IMR-90 (cell line): ENCODE data around the gene ULBP2. TPM values are rescaled to one million over a fixed set of nuclear protein-coding genes. Genes with fewer than 3 reads are reported as not detected.
"Not testable (repeated sequence)": the region's sequence is repeated elsewhere in the genome, so short reads cannot be mapped to it uniquely, and the experiment has no call there.

Source experiments
- ATAC-seq: fragments of 200-7000 bp; cut with Tn5 transposase; 2 replicates; pipeline ENCODE4 v1.9.1; 2020; ENCODE audit warnings: low read depth, mild to moderate bottlenecking, moderate library complexity
- BruUV-seq: library from RNA; stranded (reverse); fragments of 400-500 nt; replicated peaks from 2 replicates; lab custom pipeline; 2021; lab: Mats Ljungman, UMichigan
- CTCF ChIA-PET: fragments of 300-600 bp; formaldehyde crosslinking; extraction: SDS; loops from one replicate; lab custom pipeline; 2021; ENCODE audit warnings: antibody characterized with exemption; lab: Yijun Ruan, JAX
- POLR2A ChIA-PET: fragments of 300-600 bp; sonication (Branson Sonifier 250); formaldehyde crosslinking; loops from one replicate; lab custom pipeline; 2022; ENCODE audit warnings: antibody characterized with exemption; ENCODE audit not compliant: unreplicated experiment; lab: Charles Lee
- DNase-seq: peaks from one replicate; pipeline ENCODE4 v3.0.0; 2013
- H2AFZ ChIP-seq: replicated peaks from 2 replicates; pipeline ENCODE3; 2013; ENCODE audit warnings: low read length, mild to moderate bottlenecking; ENCODE audit not compliant: poor library complexity
- H2AK5ac ChIP-seq: 2 replicates; pipeline ENCODE4 v1.6.1; 2013; ENCODE audit warnings: low read depth, low read length, inconsistent platforms
- H2AK9ac ChIP-seq: replicated peaks from 2 replicates; pipeline ENCODE3; 2013; ENCODE audit warnings: mild to moderate bottlenecking, low read depth, low read length, moderate library complexity; ENCODE audit not compliant: poor library complexity
- H2BK120ac ChIP-seq: 2 replicates; pipeline ENCODE4 v1.6.1; 2013; ENCODE audit warnings: low read depth, low read length, inconsistent platforms
- H2BK15ac ChIP-seq: 3 replicates; pipeline ENCODE4 v1.6.1; 2013; ENCODE audit warnings: low read depth, low read length, inconsistent platforms
- H2BK20ac ChIP-seq: 2 replicates; pipeline ENCODE4 v1.6.1; 2013; ENCODE audit warnings: low read depth, mild to moderate bottlenecking, inconsistent platforms, low read length, moderate library complexity
- H2BK5ac ChIP-seq: 2 replicates; pipeline ENCODE4 v1.6.1; 2013; ENCODE audit warnings: mild to moderate bottlenecking, low read depth, low read length, inconsistent platforms; ENCODE audit not compliant: poor library complexity, severe bottlenecking
- H3K14ac ChIP-seq: replicated peaks from 2 replicates; pipeline ENCODE4 v1.6.1; 2013; ENCODE audit warnings: low read depth, low read length, inconsistent platforms
- H3K18ac ChIP-seq: 2 replicates; pipeline ENCODE4 v1.6.1; 2013; ENCODE audit warnings: low read depth, low read length, control low read depth
- H3K23ac ChIP-seq: 2 replicates; pipeline ENCODE4 v1.6.1; 2013; ENCODE audit warnings: low read depth, low read length, inconsistent platforms
- H3K27ac ChIP-seq: 2 replicates; pipeline ENCODE4 v1.5.1; 2013; ENCODE audit warnings: mild to moderate bottlenecking, control low read depth, low read length; ENCODE audit not compliant: insufficient read depth
- H3K27me3 ChIP-seq: 2 replicates; pipeline ENCODE4 v1.6.1; 2013; ENCODE audit warnings: low read length; ENCODE audit not compliant: control insufficient read depth, insufficient read depth
- H3K36me3 ChIP-seq: 2 replicates; pipeline ENCODE4 v1.6.1; 2013; ENCODE audit warnings: low read length, mixed read lengths; ENCODE audit not compliant: control insufficient read depth, insufficient read depth
- H3K4ac ChIP-seq: 2 replicates; pipeline ENCODE4 v1.6.1; 2013; ENCODE audit warnings: low read depth, low read length, inconsistent platforms
- H3K4me1 ChIP-seq: 2 replicates; pipeline ENCODE4 v1.6.1; 2013; ENCODE audit warnings: low read length, mixed read lengths; ENCODE audit not compliant: control insufficient read depth, insufficient read depth
- H3K4me2 ChIP-seq: 2 replicates; pipeline ENCODE4 v1.6.1; 2013; ENCODE audit warnings: low read depth, mild to moderate bottlenecking, control low read depth, low read length, moderate library complexity
- H3K4me3 ChIP-seq: 2 replicates; pipeline ENCODE4 v1.5.1; 2013; ENCODE audit warnings: low read depth, mild to moderate bottlenecking, control low read depth, low read length, moderate library complexity; ENCODE audit not compliant: insufficient read depth
- H3K56ac ChIP-seq: 2 replicates; pipeline ENCODE4 v1.6.1; 2013; ENCODE audit warnings: low read length, inconsistent platforms; ENCODE audit not compliant: insufficient read depth; ENCODE audit errors: extremely low read depth
- H3K79me1 ChIP-seq, 2 experiments: 2 replicates each; pipeline ENCODE4 v1.6.1; 2013; ENCODE audit warnings: low read length in 2 of 2, inconsistent platforms in 1 of 2, low read depth in 1 of 2
- H3K9ac ChIP-seq: 2 replicates; pipeline ENCODE4 v1.6.1; 2013; ENCODE audit warnings: low read depth, low read length, control low read depth
- H3K9me1 ChIP-seq: 2 replicates; pipeline ENCODE4 v1.6.1; 2013; ENCODE audit warnings: low read length, inconsistent platforms; ENCODE audit not compliant: insufficient read depth
- H3K9me3 ChIP-seq: 2 replicates; pipeline ENCODE4 v1.6.1; 2013; ENCODE audit warnings: low read length; ENCODE audit not compliant: control insufficient read depth, insufficient read depth
- H4K20me1 ChIP-seq: 2 replicates; pipeline ENCODE4 v1.6.1; 2013; ENCODE audit warnings: low read length, inconsistent platforms; ENCODE audit not compliant: insufficient read depth
- H4K5ac ChIP-seq: 2 replicates; pipeline ENCODE4 v1.6.1; 2013; ENCODE audit warnings: mild to moderate bottlenecking, low read depth, low read length, control low read depth
- H4K8ac ChIP-seq, 2 experiments: 2 replicates each; pipeline ENCODE4 v1.6.1; 2013; ENCODE audit warnings: low read depth in 2 of 2, low read length in 2 of 2, control low read depth in 1 of 2, inconsistent platforms in 1 of 2
- H4K91ac ChIP-seq: 2 replicates; pipeline ENCODE4 v1.6.1; 2013; ENCODE audit warnings: low read depth, low read length, inconsistent platforms; ENCODE audit not compliant: insufficient read depth
- WGBS, 2 experiments: methylation state at CpG; one replicate each; pipeline versions ENCODE4 v1.1.5 to v1.1.7; 2013; ENCODE audit warnings: missing lambda C conversion rate in 2 of 2; ENCODE audit not compliant: insufficient read length in 1 of 2; ENCODE audit errors: extremely low coverage in 2 of 2; 5-methylcytosine and 5-hydroxymethylcytosine counted together
- dilution Hi-C: fragments of 300-500 bp; cut with HindIII; formaldehyde crosslinking; loops from one replicate; pipeline ENCODE4 v1.14.3; 2018; ENCODE audit warnings: low sequenced_read_pairs; ENCODE audit not compliant: unreplicated experiment
- in situ Hi-C: fragments of 300-500 bp; cut with MboI; formaldehyde crosslinking; loops from 3 replicates; pipeline ENCODE4 v1.14.3; 2019; ENCODE audit warnings: low sequenced_read_pairs, inconsistent platforms, mixed read lengths
- intact Hi-C: fragments of 100-400 bp; cut with micrococcal nuclease; formaldehyde crosslinking; loops from 2 replicates; pipeline ENCODE4 v1.10.0; 2022
- polyA plus RNA-seq, 3 experiments: library from polyadenylated mRNA; depleted of rRNA; stranded (reverse); fragments of >200 nt; gene quantifications; 2 replicates each; pipeline ENCODE4 v1.2.3, GENCODE V29; 2012; ENCODE audit warnings: low replicate concordance in 1 of 3
- total RNA-seq: library from RNA; depleted of rRNA; stranded (reverse); fragments of >200 nt; gene quantifications from 2 replicates; pipeline ENCODE4 v1.2.3, GENCODE V29; 2012

Gene ULBP2
- total and polyA plus RNA-seq, 2 of the 4 experiments (the other 2 are of a cell fraction) = 7.9 to 16.2 TPM

GRCh38 chr6:149974394-149974793 is 32.6 kb downstream of the ULBP2 start:
- H2BK20ac ChIP-seq, H3K23ac ChIP-seq, H3K14ac ChIP-seq, H3K4me3 ChIP-seq, DNase-seq, BruUV-seq, in situ Hi-C loops, POLR2A ChIA-PET, H3K36me3 ChIP-seq, H4K91ac ChIP-seq, H3K9me1 ChIP-seq, H3K9ac ChIP-seq, H4K8ac ChIP-seq, H3K4ac ChIP-seq, H4K20me1 ChIP-seq, H3K18ac ChIP-seq, H3K9me3 ChIP-seq, H2BK120ac ChIP-seq, CTCF ChIA-PET, H3K79me1 ChIP-seq, ATAC-seq, H2BK5ac ChIP-seq, dilution Hi-C loops, intact Hi-C loops, H2AK9ac ChIP-seq, H4K5ac ChIP-seq, H2AFZ ChIP-seq, H2BK15ac ChIP-seq, H3K27ac ChIP-seq, H3K4me2 ChIP-seq, H3K4me1 ChIP-seq, H2AK5ac ChIP-seq, H3K56ac ChIP-seq: not testable (repeated sequence)
- peaks cover 64% of the 10 kb centered on the region for H3K27me3 ChIP-seq
- 50% methylated on average over 2 of the region's 6 CpGs; no CpG with 5 or more reads in 1 of the 2 experiments for WGBS, 2 experiments
